ENCODE measurements around the gene PIBF1. TPM values are rescaled to one million over a fixed set of nuclear protein-coding genes. Genes with fewer than 3 reads are reported as not detected.
"Not testable (repeated sequence)": the region's sequence is repeated elsewhere in the genome, so short reads cannot be mapped to it uniquely, and the experiment has no call there.

The PIBF1 gene
- total RNA-seq, 4 donors from 2014 or later: 11.4 to 21.1 (median 13.5) TPM

- 94% methylated on average over 2 of the region's 2 CpGs for WGBS, 2 donors
- H3K4me3 ChIP-seq (ENCODE audit: low read depth, poor library complexity, severe bottlenecking): no peak overlapping the region
- no peak for TF ChIP-seq POLR2A (IDR thresholded peaks at IDR 0.05)
- no peak for TF ChIP-seq CTCF (IDR thresholded peaks at IDR 0.05)
- no peak for DNase-seq (ENCODE audit: low spot score in 2 of 2)
- intact Hi-C loops (cut with DNase I; ENCODE audit: low total_unique reads): no loop called here
These were observed 257.5 kb downstream of the PIBF1 start for GRCh38 chr13:73039201-73040108.

- DNase-seq (ENCODE audit: low spot score in 2 of 2): no peak
- TF ChIP-seq POLR2A (IDR thresholded peaks at IDR 0.05): no peak
- TF ChIP-seq CTCF (IDR thresholded peaks at IDR 0.05): no peak
- intact Hi-C loops (cut with DNase I; ENCODE audit: low total_unique reads): no loop called here
- 87 to 91% methylated on average over 3 of the region's 3 CpGs for whole genome bisulfite sequencing, 2 donors
- H3K4me3 ChIP-seq (ENCODE audit: low read depth, poor library complexity, severe bottlenecking): no peak overlapping the region
These were observed 258.6 kb downstream of the PIBF1 start for GRCh38 chr13:73040484-73040883.

DNA sequence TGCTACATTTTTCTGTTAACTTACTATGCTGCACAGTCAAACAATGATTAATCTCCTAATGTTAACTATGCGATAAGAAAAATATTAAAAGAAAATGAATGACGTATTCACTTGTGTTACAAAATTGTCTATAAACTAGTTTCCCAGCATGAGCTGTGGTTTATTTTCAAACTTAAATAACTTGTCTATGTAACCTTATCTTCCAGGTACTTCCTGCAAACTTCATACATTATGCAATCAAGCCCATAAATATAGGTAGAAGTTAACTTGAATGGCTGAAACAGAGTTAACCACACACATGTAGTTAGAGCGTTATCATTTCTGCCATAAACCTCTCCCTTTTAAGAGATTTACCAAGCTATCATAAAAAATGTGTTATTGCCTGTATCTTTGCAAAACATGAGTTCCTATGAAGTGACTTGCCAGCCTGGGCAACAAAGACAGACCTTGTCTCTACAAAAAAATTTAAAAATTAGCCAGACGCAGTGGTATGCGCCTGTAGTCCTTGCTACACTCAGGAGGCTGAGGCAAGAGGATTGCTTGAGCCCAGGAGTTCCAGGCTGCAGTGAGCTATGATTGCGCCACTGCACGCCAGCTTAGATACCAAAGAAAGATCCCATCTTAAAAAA is 259.1 kb downstream of the PIBF1 start:
- 81 to 88% methylated on average over 7 of the region's 7 CpGs for WGBS, 2 donors
- intact Hi-C loops (cut with DNase I; ENCODE audit: low total_unique reads): no loop called here
- TF ChIP-seq CTCF (IDR thresholded peaks at IDR 0.05) (no peak), POLR2A (IDR thresholded peaks at IDR 0.05) (no peak)
- H3K4me3 ChIP-seq (ENCODE audit: low read depth, poor library complexity, severe bottlenecking): no peak overlapping the region
- no peak for DNase-seq (ENCODE audit: low spot score in 2 of 2)

DNA sequence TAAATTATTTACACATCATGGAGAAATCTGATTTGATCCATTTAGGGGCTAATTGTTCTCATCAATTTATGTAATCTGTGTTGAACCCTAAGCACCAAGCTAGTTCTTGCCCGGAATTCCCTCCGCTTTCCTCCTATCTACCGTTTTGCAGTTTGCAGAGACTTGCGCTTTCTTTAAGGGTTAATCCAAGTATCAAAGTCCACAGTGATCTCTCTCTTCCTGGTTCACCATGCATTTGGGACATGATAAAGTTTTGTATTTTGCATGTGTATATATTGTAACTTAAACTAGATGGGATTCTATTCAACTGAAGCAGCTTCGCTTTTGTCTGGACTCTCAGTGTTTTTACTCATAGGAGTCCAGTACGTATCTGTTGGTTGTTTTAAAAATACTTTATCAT is 263.1 kb downstream of the PIBF1 start:
- no peak overlapping the region for H3K4me3 ChIP-seq (ENCODE audit: low read depth, poor library complexity, severe bottlenecking)
- intact Hi-C loops (cut with DNase I; ENCODE audit: low total_unique reads): no loop called here
- TF ChIP-seq POLR2A (IDR thresholded peaks at IDR 0.05): no peak
- 94 to 96% methylated on average over 6 of the region's 6 CpGs for WGBS, 2 donors
- DNase-seq (ENCODE audit: low spot score in 2 of 2): no peak

DNA sequence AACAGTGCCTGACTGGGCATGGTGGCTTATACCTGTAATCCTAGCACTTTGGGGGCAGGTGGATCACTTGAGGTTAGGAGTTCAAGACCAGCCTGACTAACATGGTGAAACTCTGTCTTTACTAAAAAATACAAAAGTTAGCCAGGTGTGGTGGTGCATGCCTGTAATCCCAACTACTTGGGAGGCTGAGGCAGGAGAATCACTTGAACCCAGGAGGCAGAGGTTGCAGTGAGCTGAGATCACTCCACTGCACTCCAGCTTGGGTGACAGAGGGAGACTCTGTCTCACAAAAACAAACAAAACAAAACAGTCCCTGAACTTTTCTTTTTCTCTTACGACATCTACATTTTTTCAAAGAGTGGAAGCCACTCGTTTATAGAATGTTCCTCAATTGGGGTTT is 266.7 kb downstream of the PIBF1 start:
- H3K4me3 ChIP-seq (ENCODE audit: low read depth, poor library complexity, severe bottlenecking); intact Hi-C loops (cut with DNase I; ENCODE audit: low total_unique reads); DNase-seq (ENCODE audit: low spot score in 2 of 2): not testable (repeated sequence)
- 87 to 89% methylated on average over 2 of the region's 2 CpGs for WGBS, 2 donors

DNA sequence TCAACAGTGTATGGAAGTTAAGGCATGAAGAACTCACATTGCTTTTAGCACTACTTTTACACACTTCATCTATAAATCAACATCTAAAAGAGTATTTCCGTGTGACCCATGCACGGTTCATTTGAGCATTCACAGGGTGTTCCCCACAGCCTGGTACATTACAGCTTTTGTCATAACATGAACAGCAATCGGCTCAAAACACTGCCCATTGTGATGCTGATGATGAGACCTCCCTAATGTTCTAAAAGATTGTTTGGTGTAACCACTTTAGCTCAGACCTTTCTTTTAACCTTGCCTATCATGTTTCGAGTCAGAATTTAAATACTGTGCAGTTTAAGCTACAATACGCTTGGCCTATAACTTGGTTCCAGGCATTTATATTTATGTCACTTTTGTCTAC is 272.8 kb downstream of the PIBF1 start:
- WGBS, 2 donors: 45% methylated on average over 5 of the region's 5 CpGs

More for the DNA sequence above, 272.8 kb downstream of the PIBF1 start:
- intact Hi-C loops (cut with DNase I; ENCODE audit: low total_unique reads): no loop called here
- no peak for DNase-seq (ENCODE audit: low spot score in 2 of 2)
- TF ChIP-seq POLR2A (IDR thresholded peaks at IDR 0.05) (no peak), CTCF (IDR thresholded peaks at IDR 0.05) (no peak)
- no peak overlapping the region for H3K4me3 ChIP-seq (ENCODE audit: low read depth, poor library complexity, severe bottlenecking)

Measured in lower leg skin (tissue), 4 donors.